Immature natural killer cell (primary cell): ENCODE measurements around the gene SRPK2. TPM values are rescaled to one million over a fixed set of nuclear protein-coding genes. Genes with fewer than 3 reads are reported as not detected.
"Not testable (repeated sequence)": the region's sequence is repeated elsewhere in the genome, so short reads cannot be mapped to it uniquely, and the experiment has no call there.

ENCODE experiments used
- DNase-seq, 3 donors: peaks; one replicate each; pipeline ENCODE4 v3.0.0; 2022; ENCODE audit warnings: mixed read lengths in 1 of 3
- H3K27ac Mint-ChIP-seq, 6 donors: one replicate each; pipeline ENCODE4 v1.8.0; 2020; ENCODE audit warnings: mixed read lengths in 6 of 6, mild to moderate bottlenecking in 5 of 6, inconsistent platforms in 4 of 6, moderate library complexity in 3 of 6
- H3K27me3 Mint-ChIP-seq, 3 donors: one replicate each; pipeline ENCODE4 v1.8.0; 2020 to 2021; ENCODE audit warnings: low read depth in 3 of 3, mild to moderate bottlenecking in 3 of 3, mixed read lengths in 3 of 3, moderate library complexity in 3 of 3, inconsistent platforms in 1 of 3
- H3K36me3 Mint-ChIP-seq, 3 donors: one replicate each; pipeline ENCODE4 v1.8.0; 2020; ENCODE audit warnings: mixed read lengths in 3 of 3, inconsistent platforms in 2 of 3, mild to moderate bottlenecking in 2 of 3
- H3K4me1 Mint-ChIP-seq, 2 donors: one replicate each; pipeline ENCODE4 v1.8.0; 2020; ENCODE audit warnings: inconsistent platforms in 2 of 2, mild to moderate bottlenecking in 2 of 2, mixed read lengths in 2 of 2, moderate library complexity in 1 of 2
- H3K4me3 Mint-ChIP-seq, 5 donors: one replicate each; pipeline ENCODE4 v1.8.0; 2020; ENCODE audit warnings: mild to moderate bottlenecking in 5 of 5, mixed read lengths in 5 of 5, inconsistent platforms in 3 of 5, moderate library complexity in 3 of 5
- H3K9me3 Mint-ChIP-seq, 6 donors: one replicate each; pipeline ENCODE4 v1.8.0; 2020; ENCODE audit warnings: mild to moderate bottlenecking in 6 of 6, mixed read lengths in 6 of 6, inconsistent platforms in 4 of 6, moderate library complexity in 3 of 6
- polyA plus RNA-seq, 3 donors: library from polyadenylated mRNA; unstranded; fragments of 300-500 nt; fragmentation: Illumina TruSeq; gene quantifications; one replicate each; pipeline ENCODE4 v1.2.3, GENCODE V29; 2021

SRPK2 gene
- polyA plus RNA-seq, 3 donors from 2014 or later = 51.5 to 92.2 (median 64.1) TPM

GRCh38 chr7:105297309-105297708 is 91.4 kb downstream of the SRPK2 start:
- Mint-ChIP-seq H3K4me3 (peak overlapping the region in 1 of 5 donors; percentile 23), H3K27me3 (peaks cover 0 to 3% (median 3%) of the 10 kb centered on the region in 3 donors), H3K36me3 (no peaks in the 10 kb centered on the region), H3K9me3 (no peaks in the 10 kb centered on the region), H3K27ac (peak overlapping the region; percentile 44 to 75 (median 62)), H3K4me1 (peaks cover 55 to 65% of the 10 kb centered on the region in 2 donors)
- DNase-seq = no peak

GRCh38 chr7:105296491-105296890 is 92.2 kb downstream of the SRPK2 start:
- Mint-ChIP-seq H3K27me3 (peaks cover 0 to 3% (median 3%) of the 10 kb centered on the region in 3 donors), H3K4me3 (no peak overlapping the region), H3K36me3 (no peaks in the 10 kb centered on the region), H3K27ac (peak overlapping the region; percentile 21 to 77 (median 70)), H3K9me3 (no peaks in the 10 kb centered on the region), H3K4me1 (peaks cover 52 to 60% of the 10 kb centered on the region in 2 donors)
- no peak for DNase-seq

GRCh38 chr7:105295596-105296352 is 92.9 kb downstream of the SRPK2 start:
- Mint-ChIP-seq H3K36me3 (no peaks in the 10 kb centered on the region), H3K4me1 (peaks cover 48 to 57% of the 10 kb centered on the region in 2 donors), H3K4me3 (no peak overlapping the region), H3K27me3 (peaks cover 0 to 3% (median 3%) of the 10 kb centered on the region in 3 donors), H3K27ac (peak overlapping the region; percentile 37 to 87 (median 68)), H3K9me3 (no peaks in the 10 kb centered on the region)
- DNase-seq = no peak

- not testable (repeated sequence) for H3K27ac Mint-ChIP-seq, H3K4me3 Mint-ChIP-seq, H3K36me3 Mint-ChIP-seq, H3K27me3 Mint-ChIP-seq, DNase-seq, H3K9me3 Mint-ChIP-seq
- peaks cover 44 to 53% of the 10 kb centered on the region in 2 donors for H3K4me1 Mint-ChIP-seq
These were observed 94.2 kb downstream of the SRPK2 start for GRCh38 chr7:105294482-105294881.

GRCh38 chr7:105289704-105290103 is 99.0 kb downstream of the SRPK2 start:
- H3K27ac Mint-ChIP-seq = peak overlapping the region in 4 of 6 donors; percentile 18 to 77 (median 32)
- H3K4me3 Mint-ChIP-seq = peak overlapping the region in 1 of 5 donors; percentile 1
- H3K27me3 Mint-ChIP-seq = peaks cover 0 to 2% (median 0%) of the 10 kb centered on the region in 3 donors

GRCh38 chr7:105286441-105286840 is 102.3 kb downstream of the SRPK2 start:
- peaks cover 0 to 3% (median 3%) of the 10 kb centered on the region in 3 donors for H3K36me3 Mint-ChIP-seq
- peaks cover 0 to 2% (median 0%) of the 10 kb centered on the region in 3 donors for H3K27me3 Mint-ChIP-seq
- peaks cover 45 to 81% of the 10 kb centered on the region in 2 donors for H3K4me1 Mint-ChIP-seq
- H3K27ac Mint-ChIP-seq = no peak overlapping the region
- no peak for DNase-seq
- H3K4me3 Mint-ChIP-seq = no peak overlapping the region
- no peaks in the 10 kb centered on the region for H3K9me3 Mint-ChIP-seq

More at GRCh38 chr7:105289704-105290103, 99.0 kb downstream of the SRPK2 start:
- H3K9me3 Mint-ChIP-seq = no peaks in the 10 kb centered on the region
- no peak for DNase-seq
- H3K4me1 Mint-ChIP-seq = peaks cover 33 to 50% of the 10 kb centered on the region in 2 donors
- peaks cover 0 to 3% (median 3%) of the 10 kb centered on the region in 3 donors for H3K36me3 Mint-ChIP-seq

- peak overlapping the region in 4 of 6 donors; percentile 1 to 53 (median 16) for H3K27ac Mint-ChIP-seq
- peak overlapping the region in 1 of 5 donors; percentile 38 for H3K4me3 Mint-ChIP-seq
- no peaks in the 10 kb centered on the region for H3K9me3 Mint-ChIP-seq
- peaks cover 0 to 3% (median 3%) of the 10 kb centered on the region in 3 donors for H3K36me3 Mint-ChIP-seq
- no peak for DNase-seq
- H3K27me3 Mint-ChIP-seq = peaks cover 0 to under 1% (median 0%) of the 10 kb centered on the region in 3 donors
- H3K4me1 Mint-ChIP-seq = peaks cover 50 to 84% of the 10 kb centered on the region in 2 donors
These were observed 103.4 kb downstream of the SRPK2 start for GRCh38 chr7:105285118-105285874.

- H3K9me3 Mint-ChIP-seq = no peaks in the 10 kb centered on the region
- H3K4me1 Mint-ChIP-seq = peaks cover 45 to 79% of the 10 kb centered on the region in 2 donors
- no peaks in the 10 kb centered on the region for H3K36me3 Mint-ChIP-seq
- H3K27me3 Mint-ChIP-seq = no peaks in the 10 kb centered on the region
- DNase-seq = no peak
- peak overlapping the region in 2 of 6 donors; percentile 3 to 27 for H3K27ac Mint-ChIP-seq
- peak overlapping the region in 1 of 5 donors; percentile 38 for H3K4me3 Mint-ChIP-seq
These were observed 104.7 kb downstream of the SRPK2 start for GRCh38 chr7:105284014-105284413.

- Mint-ChIP-seq H3K9me3 (no peaks in the 10 kb centered on the region), H3K27ac (no peak overlapping the region), H3K27me3 (peaks cover 0 to 1% (median 0%) of the 10 kb centered on the region in 3 donors), H3K36me3 (peaks cover 0 to 4% (median 0%) of the 10 kb centered on the region in 3 donors), H3K4me1 (peaks cover 48 to 79% of the 10 kb centered on the region in 2 donors), H3K4me3 (no peak overlapping the region)
- DNase-seq = no peak
These were observed 106.8 kb downstream of the SRPK2 start for GRCh38 chr7:105281966-105282365.

- no peak for DNase-seq
- H3K9me3 Mint-ChIP-seq = no peaks in the 10 kb centered on the region
- peaks cover 1% of the 10 kb centered on the region in 3 donors for H3K27me3 Mint-ChIP-seq
- H3K36me3 Mint-ChIP-seq = peaks cover 0 to 12% (median 3%) of the 10 kb centered on the region in 3 donors
- peaks cover 35 to 72% of the 10 kb centered on the region in 2 donors for H3K4me1 Mint-ChIP-seq
- no peak overlapping the region for H3K4me3 Mint-ChIP-seq
- no peak overlapping the region for H3K27ac Mint-ChIP-seq
These were observed 109.1 kb downstream of the SRPK2 start for GRCh38 chr7:105279688-105280007.

- Mint-ChIP-seq H3K36me3 (peaks cover 0 to 12% (median 3%) of the 10 kb centered on the region in 3 donors), H3K4me3 (no peak overlapping the region), H3K9me3 (no peaks in the 10 kb centered on the region), H3K27me3 (peaks cover 2 to 3% (median 3%) of the 10 kb centered on the region in 3 donors), H3K4me1 (peaks cover 32 to 67% of the 10 kb centered on the region in 2 donors), H3K27ac (peak overlapping the region in 2 of 6 donors; percentile 45 to 47)
- DNase-seq = no peak
These were observed 109.6 kb downstream of the SRPK2 start for GRCh38 chr7:105278973-105279687.

GRCh38 chr7:105278565-105278964 is 110.2 kb downstream of the SRPK2 start:
- Mint-ChIP-seq H3K4me3 (no peak overlapping the region), H3K27me3 (peaks cover 2 to 3% (median 3%) of the 10 kb centered on the region in 3 donors), H3K27ac (no peak overlapping the region), H3K4me1 (peaks cover 29 to 65% of the 10 kb centered on the region in 2 donors), H3K9me3 (no peaks in the 10 kb centered on the region), H3K36me3 (peaks cover 0 to 12% (median 3%) of the 10 kb centered on the region in 3 donors)
- no peak for DNase-seq

GRCh38 chr7:105277341-105277740 is 111.4 kb downstream of the SRPK2 start:
- Mint-ChIP-seq H3K27me3 (peaks cover 2 to 3% (median 3%) of the 10 kb centered on the region in 3 donors), H3K27ac (peak overlapping the region in 1 of 6 donors; percentile 45), H3K4me3 (no peak overlapping the region), H3K4me1 (peaks cover 28 to 62% of the 10 kb centered on the region in 2 donors), H3K9me3 (no peaks in the 10 kb centered on the region), H3K36me3 (peaks cover 0 to 12% (median 3%) of the 10 kb centered on the region in 3 donors)
- DNase-seq = no peak
